SW 1271 (cell line): ENCODE data around the gene OR52A5.

Source experiments
- DNase-seq, 2 experiments: peaks; one replicate each; lab custom pipeline; 2025; lab: John Stamatoyannopoulos, UW

OR52A5 gene

GRCh38 chr11:5115339-5115738 lies 22.8 kb downstream of the OR52A5 start:
- no peak for DNase-seq

GRCh38 chr11:5107285-5107684 lies 30.9 kb downstream of the OR52A5 start:
- DNase-seq, result no peak

GRCh38 chr11:5103066-5103465 lies 35.1 kb downstream of the OR52A5 start:
- DNase-seq, result no peak

- no peak for DNase-seq
Observed at GRCh38 chr11:5102246-5102645, 35.9 kb downstream of the OR52A5 start.

GRCh38 chr11:5096011-5096410 lies 42.1 kb downstream of the OR52A5 start:
- DNase-seq, result no peak

GRCh38 chr11:5092821-5093585 lies 45.2 kb downstream of the OR52A5 start:
- no peak for DNase-seq

- no peak for DNase-seq
Observed at GRCh38 chr11:5090668-5091067, 47.5 kb downstream of the OR52A5 start.

GRCh38 chr11:5088556-5088955 lies 49.6 kb downstream of the OR52A5 start:
- DNase-seq, result no peak

GRCh38 chr11:5083602-5084001 lies 54.6 kb downstream of the OR52A5 start:
- DNase-seq, result no peak

- DNase-seq, result no peak
Observed at GRCh38 chr11:5081405-5081804, 56.8 kb downstream of the OR52A5 start.
